ENCODE measurements around the gene ASIP.
"Not testable (repeated sequence)": the region's sequence is repeated elsewhere in the genome, so short reads cannot be mapped to it uniquely, and the experiment has no call there.

Gene ASIP

DNA sequence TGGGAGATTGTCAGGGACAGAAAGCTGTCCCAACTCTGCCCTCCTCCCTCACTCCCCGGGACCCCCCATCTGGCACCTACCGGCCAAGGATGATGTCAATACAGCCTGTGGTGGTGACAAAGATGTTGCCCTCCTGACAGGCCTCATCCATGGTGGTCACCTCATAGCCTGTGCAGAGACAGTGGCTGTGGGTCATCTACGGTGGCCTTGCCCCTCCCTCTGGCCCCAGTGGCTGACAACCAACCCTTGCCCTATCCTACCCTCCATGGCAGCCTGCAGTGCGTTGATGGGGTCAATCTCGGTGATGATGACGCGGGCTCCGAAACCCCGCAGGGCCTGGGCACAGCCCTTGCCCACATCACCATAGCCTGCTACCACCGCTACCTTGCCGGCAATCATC is 49.2 kb downstream of the ASIP start:
- Histone ChIP-seq H3K36me3 (ENCODE audit: control insufficient read depth, insufficient read depth, low read length, severe bottlenecking) (peaks cover 89% of the 10 kb centered on the region), H3K9me3 (ENCODE audit: control insufficient read depth, low read length) (no peaks in the 10 kb centered on the region), H3K4me1 (ENCODE audit: control insufficient read depth, insufficient read depth, low read length) (no peaks in the 10 kb centered on the region), H3K9ac (ENCODE audit: low read length) (no peak overlapping the region), H3K4me3 (ENCODE audit: low read length) (no peak overlapping the region), H3K27me3 (replicated peaks; ENCODE audit: control insufficient read depth, insufficient read depth, low read length) (no peaks in the 10 kb centered on the region)
- DNase-seq (ENCODE audit: low read depth): no peak

DNA sequence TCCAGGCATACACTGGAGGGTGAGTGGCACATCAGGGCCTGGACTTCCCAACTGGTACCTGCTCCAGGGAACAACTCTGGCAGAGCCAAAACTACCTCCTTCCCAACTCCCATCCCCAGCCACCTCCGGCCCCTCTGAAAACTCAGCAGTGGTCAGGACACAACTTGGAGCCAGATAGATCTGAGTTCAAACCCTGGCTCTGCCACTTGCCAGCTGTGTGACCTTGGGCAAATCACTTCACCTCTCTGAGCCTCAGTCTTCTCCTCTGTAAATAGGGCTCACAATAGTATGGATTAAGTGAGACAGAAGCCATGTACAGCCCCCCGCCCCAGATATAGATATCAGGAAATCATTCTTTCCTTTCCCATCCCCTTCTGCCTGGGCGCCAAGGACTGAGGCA is 51.3 kb downstream of the ASIP start:
- Histone ChIP-seq H3K4me1 (ENCODE audit: control insufficient read depth, insufficient read depth, low read length) (no peaks in the 10 kb centered on the region), H3K36me3 (ENCODE audit: control insufficient read depth, insufficient read depth, low read length, severe bottlenecking) (peaks cover 73% of the 10 kb centered on the region), H3K27me3 (replicated peaks; ENCODE audit: control insufficient read depth, insufficient read depth, low read length) (no peaks in the 10 kb centered on the region), H3K4me3 (ENCODE audit: low read length) (no peak overlapping the region), H3K9me3 (ENCODE audit: control insufficient read depth, low read length) (no peaks in the 10 kb centered on the region), H3K9ac (ENCODE audit: low read length) (no peak overlapping the region)
- no peak for DNase-seq (ENCODE audit: low read depth)

DNA sequence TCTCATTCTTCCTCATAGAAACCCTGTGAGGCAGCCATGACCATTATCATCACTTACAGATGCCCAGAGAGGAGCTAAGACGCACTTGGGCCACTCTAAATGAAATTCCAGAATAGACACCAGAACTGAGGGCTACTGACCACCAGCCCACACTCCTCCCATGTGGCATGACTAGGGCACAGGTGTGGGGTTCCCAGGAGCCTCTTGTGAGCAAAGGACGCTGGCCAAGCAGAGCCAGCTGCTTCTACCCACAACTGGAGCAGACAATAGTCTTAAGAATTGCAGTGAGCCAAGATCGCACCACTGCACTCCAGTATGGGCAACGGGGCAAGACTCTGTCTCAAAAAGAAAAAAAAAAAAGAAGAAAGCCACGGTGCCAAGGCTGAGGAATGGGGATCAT is 51.9 kb downstream of the ASIP start:
- no peak overlapping the region for H3K4me3 ChIP-seq (ENCODE audit: low read length)
- peaks cover 67% of the 10 kb centered on the region for H3K36me3 ChIP-seq (ENCODE audit: control insufficient read depth, insufficient read depth, low read length, severe bottlenecking)
- DNase-seq (ENCODE audit: low read depth): no peak
- H3K27me3 ChIP-seq (replicated peaks; ENCODE audit: control insufficient read depth, insufficient read depth, low read length): no peaks in the 10 kb centered on the region
- H3K4me1 ChIP-seq (ENCODE audit: control insufficient read depth, insufficient read depth, low read length): no peaks in the 10 kb centered on the region
- H3K9ac ChIP-seq (ENCODE audit: low read length): no peak overlapping the region
- no peaks in the 10 kb centered on the region for H3K9me3 ChIP-seq (ENCODE audit: control insufficient read depth, low read length)

DNA sequence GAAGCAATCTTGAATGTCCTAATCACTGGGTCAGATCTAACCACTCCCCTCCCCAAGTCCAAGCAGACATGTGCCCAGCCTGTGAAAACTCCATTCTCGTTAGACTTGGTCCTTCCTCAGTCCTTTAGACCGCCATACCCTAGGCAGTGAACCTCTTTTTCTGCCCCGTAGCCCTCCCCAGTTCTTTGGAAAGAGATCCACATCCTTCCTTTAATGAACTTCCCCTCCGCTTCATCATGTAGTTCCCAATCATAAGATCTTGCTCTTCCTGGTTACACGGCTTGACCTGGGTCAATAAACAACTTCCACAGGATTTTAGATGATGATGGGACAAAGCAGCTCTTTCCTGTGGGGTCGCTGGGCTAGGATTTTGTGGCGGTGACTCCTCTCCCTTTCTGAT is 52.4 kb downstream of the ASIP start:
- Histone ChIP-seq H3K9me3 (ENCODE audit: control insufficient read depth, low read length) (no peaks in the 10 kb centered on the region), H3K27me3 (replicated peaks; ENCODE audit: control insufficient read depth, insufficient read depth, low read length) (no peaks in the 10 kb centered on the region), H3K4me3 (ENCODE audit: low read length) (no peak overlapping the region), H3K4me1 (ENCODE audit: control insufficient read depth, insufficient read depth, low read length) (no peaks in the 10 kb centered on the region), H3K36me3 (ENCODE audit: control insufficient read depth, insufficient read depth, low read length, severe bottlenecking) (peaks cover 62% of the 10 kb centered on the region), H3K9ac (ENCODE audit: low read length) (no peak overlapping the region)
- no peak for DNase-seq (ENCODE audit: low read depth)

DNA sequence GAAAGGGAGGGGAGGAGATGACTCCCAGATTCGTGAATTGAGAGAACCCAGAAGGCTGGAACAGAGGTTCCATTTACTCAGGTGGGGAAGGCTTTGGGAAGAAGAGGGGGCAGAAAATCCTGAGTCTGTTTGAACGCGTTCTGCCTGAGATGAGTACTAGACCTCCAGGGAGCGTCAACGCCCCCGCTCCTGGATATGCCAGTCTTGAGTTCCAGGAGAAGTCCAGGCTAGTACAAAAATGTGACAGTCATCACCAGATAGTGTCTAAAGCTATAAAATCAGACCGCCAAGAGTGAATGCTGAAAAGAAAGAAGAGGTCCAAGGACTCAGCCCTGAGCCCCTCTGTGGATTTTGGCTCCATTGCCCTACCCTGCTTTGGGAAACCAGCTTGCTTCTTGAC is 53.3 kb downstream of the ASIP start:
- no peak for DNase-seq (ENCODE audit: low read depth)
- H3K27me3 ChIP-seq (replicated peaks; ENCODE audit: control insufficient read depth, insufficient read depth, low read length): no peaks in the 10 kb centered on the region
- no peaks in the 10 kb centered on the region for H3K9me3 ChIP-seq (ENCODE audit: control insufficient read depth, low read length)
- H3K4me3 ChIP-seq (ENCODE audit: low read length): no peak overlapping the region
- H3K4me1 ChIP-seq (ENCODE audit: control insufficient read depth, insufficient read depth, low read length): no peaks in the 10 kb centered on the region
- H3K36me3 ChIP-seq (ENCODE audit: control insufficient read depth, insufficient read depth, low read length, severe bottlenecking): peaks cover 58% of the 10 kb centered on the region
- no peak overlapping the region for H3K9ac ChIP-seq (ENCODE audit: low read length)

DNA sequence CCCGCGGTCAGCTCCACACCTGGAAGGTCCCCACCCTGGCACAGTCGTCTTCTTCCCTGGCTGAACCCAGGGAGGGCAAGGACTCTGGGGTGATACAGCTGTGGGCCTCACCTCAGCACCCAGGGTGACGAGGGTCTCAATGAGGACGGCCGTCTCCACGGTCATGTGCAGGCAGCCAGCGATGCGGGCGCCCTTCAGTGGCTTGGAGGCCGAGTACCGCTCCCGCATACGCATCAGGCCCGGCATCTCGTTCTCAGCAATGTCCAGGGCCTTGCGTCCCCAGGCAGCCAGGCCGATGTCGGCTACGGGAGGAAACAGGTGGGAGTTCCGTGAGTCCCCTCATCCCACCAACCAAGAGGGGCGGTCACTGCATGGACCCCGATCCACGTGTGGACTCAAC is 54.1 kb downstream of the ASIP start:
- Histone ChIP-seq H3K36me3 (ENCODE audit: control insufficient read depth, insufficient read depth, low read length, severe bottlenecking) (peaks cover 52% of the 10 kb centered on the region), H3K4me3 (ENCODE audit: low read length) (no peak overlapping the region)

DNA sequence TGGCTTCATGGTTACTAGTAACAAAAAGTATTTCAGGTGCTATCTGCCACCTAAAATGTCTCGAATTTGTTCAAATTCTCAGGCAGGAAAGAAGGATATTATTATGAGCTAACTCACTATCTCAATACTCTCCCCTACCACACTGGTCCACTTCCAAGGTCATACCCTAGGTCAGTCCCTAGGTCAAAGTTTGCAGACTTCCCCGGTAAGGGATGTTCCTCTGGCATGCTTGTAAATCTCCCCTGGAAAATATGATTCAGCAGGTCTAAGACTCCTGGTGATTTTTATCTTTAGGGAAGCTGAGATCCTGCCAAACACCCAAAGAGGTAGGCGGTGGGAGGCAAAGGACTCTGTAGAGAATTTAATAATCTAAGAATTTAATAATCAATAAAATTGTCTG is 55.2 kb downstream of the ASIP start:
- no peak for DNase-seq (ENCODE audit: low read depth)
- H3K4me1 ChIP-seq (ENCODE audit: control insufficient read depth, insufficient read depth, low read length): peaks cover 13% of the 10 kb centered on the region
- no peaks in the 10 kb centered on the region for H3K27me3 ChIP-seq (replicated peaks; ENCODE audit: control insufficient read depth, insufficient read depth, low read length)
- no peak overlapping the region for H3K9ac ChIP-seq (ENCODE audit: low read length)
- H3K36me3 ChIP-seq (ENCODE audit: control insufficient read depth, insufficient read depth, low read length, severe bottlenecking): peaks cover 40% of the 10 kb centered on the region
- no peak overlapping the region for H3K4me3 ChIP-seq (ENCODE audit: low read length)
- no peaks in the 10 kb centered on the region for H3K9me3 ChIP-seq (ENCODE audit: control insufficient read depth, low read length)

More for the DNA sequence above, 54.1 kb downstream of the ASIP start:
- Histone ChIP-seq H3K27me3 (replicated peaks; ENCODE audit: control insufficient read depth, insufficient read depth, low read length) (no peaks in the 10 kb centered on the region), H3K4me1 (ENCODE audit: control insufficient read depth, insufficient read depth, low read length) (peaks cover 1% of the 10 kb centered on the region), H3K9ac (ENCODE audit: low read length) (no peak overlapping the region), H3K9me3 (ENCODE audit: control insufficient read depth, low read length) (no peaks in the 10 kb centered on the region)
- DNase-seq (ENCODE audit: low read depth): no peak

DNA sequence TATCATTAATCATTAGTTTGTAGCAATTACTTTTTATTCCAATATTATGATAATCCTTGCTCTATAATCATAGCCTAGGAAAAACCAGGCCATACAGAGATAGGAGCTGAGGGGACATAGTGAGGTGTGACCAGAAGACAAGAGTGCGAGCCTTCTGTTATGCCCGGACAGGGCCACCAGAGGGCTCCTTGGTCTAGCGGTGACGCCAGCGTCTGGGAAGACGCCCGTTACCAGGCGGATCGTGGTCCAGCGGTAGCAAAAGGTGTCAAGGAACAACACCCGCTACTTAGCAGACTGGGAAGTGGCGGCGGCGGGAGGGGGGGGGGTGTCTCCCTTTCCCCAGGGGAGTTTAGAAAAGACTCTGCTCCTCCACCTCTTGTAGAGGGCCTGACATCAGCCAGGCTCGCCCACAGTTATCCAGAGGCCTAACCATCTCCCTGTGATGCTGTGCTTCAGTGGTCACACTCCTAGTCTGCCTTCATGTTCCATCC is 57.1 kb downstream of the ASIP start:
- DNase-seq (ENCODE audit: low read depth); H3K9ac ChIP-seq (ENCODE audit: low read length); H3K27me3 ChIP-seq (replicated peaks; ENCODE audit: control insufficient read depth, insufficient read depth, low read length); H3K4me3 ChIP-seq (ENCODE audit: low read length); H3K9me3 ChIP-seq (ENCODE audit: control insufficient read depth, low read length): not testable (repeated sequence)
- peaks cover 21% of the 10 kb centered on the region for H3K36me3 ChIP-seq (ENCODE audit: control insufficient read depth, insufficient read depth, low read length, severe bottlenecking)
- H3K4me1 ChIP-seq (ENCODE audit: control insufficient read depth, insufficient read depth, low read length): peaks cover 22% of the 10 kb centered on the region

DNA sequence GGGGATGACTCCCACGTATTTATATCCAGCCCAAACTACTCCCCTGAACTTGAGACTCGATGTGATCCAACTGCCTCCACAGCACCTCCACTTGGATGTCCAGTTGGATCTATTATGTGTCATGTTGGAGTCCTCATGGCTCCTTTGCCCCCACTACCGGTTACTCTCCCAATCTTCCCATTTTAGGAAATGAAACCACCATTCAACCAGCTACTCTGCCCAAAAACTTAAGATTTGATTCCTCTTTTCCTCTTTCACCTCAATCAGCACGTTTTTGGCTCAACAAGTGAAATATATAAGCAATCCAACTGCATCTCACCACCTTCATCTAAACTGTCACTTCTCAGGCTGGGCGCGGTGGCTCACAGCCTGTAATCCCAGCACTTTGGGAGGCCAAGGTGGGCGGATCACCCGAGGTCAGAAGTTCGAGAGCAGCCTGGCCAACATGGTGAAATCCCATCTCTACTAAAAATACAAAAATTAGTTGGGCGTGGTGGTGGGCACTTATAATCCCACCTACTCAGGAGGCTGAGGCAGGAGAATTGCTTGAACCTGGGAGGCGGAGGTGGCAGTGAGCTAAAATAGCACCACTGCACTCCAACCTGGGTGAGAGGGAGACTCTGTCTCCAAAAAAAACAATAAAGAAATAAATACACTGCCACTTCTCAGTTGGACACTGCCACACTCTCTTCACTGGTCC is 58.5 kb downstream of the ASIP start:
- Histone ChIP-seq H3K9me3 (ENCODE audit: control insufficient read depth, low read length) (no peaks in the 10 kb centered on the region), H3K36me3 (ENCODE audit: control insufficient read depth, insufficient read depth, low read length, severe bottlenecking) (peaks cover 7% of the 10 kb centered on the region), H3K4me3 (ENCODE audit: low read length) (no peak overlapping the region), H3K4me1 (ENCODE audit: control insufficient read depth, insufficient read depth, low read length) (peaks cover 22% of the 10 kb centered on the region), H3K9ac (ENCODE audit: low read length) (no peak overlapping the region), H3K27me3 (replicated peaks; ENCODE audit: control insufficient read depth, insufficient read depth, low read length) (no peaks in the 10 kb centered on the region)
- DNase-seq (ENCODE audit: low read depth): no peak

DNA sequence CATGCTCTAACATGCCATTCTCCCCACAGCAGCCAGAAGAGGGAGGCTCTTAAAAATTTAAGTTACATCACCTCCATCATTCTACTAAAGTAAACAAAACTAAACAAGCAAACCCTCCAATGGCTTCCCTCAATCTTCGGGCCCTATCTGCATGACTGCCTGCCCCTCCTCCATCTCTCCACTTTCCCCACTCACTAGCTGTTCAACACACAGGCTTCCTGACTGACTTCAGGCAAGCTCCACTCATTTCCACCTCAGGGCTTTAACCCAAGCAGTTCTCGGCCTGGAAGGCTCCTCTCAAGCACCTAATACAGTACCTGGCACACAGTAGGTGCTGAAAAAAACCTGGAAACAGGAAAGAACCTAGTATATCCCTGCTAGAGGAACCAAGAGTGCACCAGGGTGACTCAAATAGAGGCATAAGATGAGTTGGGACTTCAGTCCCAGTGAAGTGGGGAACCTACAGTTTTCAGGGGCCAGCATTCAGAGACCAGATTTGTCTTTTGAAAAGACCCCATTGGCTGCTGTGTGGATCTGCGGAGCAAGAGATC is 59.1 kb downstream of the ASIP start:
- Histone ChIP-seq H3K9ac (ENCODE audit: low read length) (peak overlapping the region; percentile 49), H3K4me3 (ENCODE audit: low read length) (peak overlapping the region; percentile 85), H3K4me1 (ENCODE audit: control insufficient read depth, insufficient read depth, low read length) (peaks cover 22% of the 10 kb centered on the region), H3K9me3 (ENCODE audit: control insufficient read depth, low read length) (no peaks in the 10 kb centered on the region), H3K36me3 (ENCODE audit: control insufficient read depth, insufficient read depth, low read length, severe bottlenecking) (peaks cover 1% of the 10 kb centered on the region), H3K27me3 (replicated peaks; ENCODE audit: control insufficient read depth, insufficient read depth, low read length) (no peaks in the 10 kb centered on the region)
- DNase-seq (ENCODE audit: low read depth): peak; percentile 28

DNA sequence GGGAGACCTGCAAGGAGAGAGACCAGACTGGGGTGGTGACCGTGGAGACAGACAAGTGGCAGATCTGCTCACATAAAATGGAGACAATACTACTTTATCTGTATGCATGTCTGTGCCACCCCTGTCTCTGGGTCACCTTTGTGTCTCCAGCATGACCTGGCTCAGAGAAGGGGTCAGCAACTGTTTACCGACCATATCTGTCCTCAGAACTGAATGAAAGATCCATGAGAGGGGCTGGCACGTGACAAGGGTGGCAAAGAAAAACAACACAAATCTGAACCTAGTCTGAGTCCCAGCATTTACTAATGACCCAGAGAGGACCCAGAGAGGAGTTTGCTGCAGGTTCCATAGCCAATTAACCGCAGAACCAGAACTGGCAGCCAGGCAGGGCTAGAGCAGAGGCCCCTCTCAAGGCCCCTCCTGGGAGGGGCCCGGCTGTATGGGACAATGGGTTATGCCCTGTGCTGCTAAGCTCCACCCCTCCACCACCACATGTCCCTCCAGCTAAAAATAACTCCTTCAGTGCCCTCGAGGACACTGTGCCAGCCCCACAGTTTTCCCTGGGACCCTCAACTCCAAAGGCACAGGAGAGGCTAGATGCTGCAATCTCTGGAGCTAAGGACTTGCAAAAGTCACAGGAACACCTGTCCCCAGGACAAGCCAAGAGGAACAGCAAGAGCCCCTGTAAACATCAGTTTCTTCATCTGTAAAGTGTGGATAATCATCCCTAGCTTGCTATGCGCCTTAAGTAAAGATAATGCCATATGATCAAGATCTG is 59.8 kb downstream of the ASIP start:
- DNase-seq (ENCODE audit: low read depth): peak; percentile 40
- Histone ChIP-seq H3K9me3 (ENCODE audit: control insufficient read depth, low read length) (no peaks in the 10 kb centered on the region), H3K36me3 (ENCODE audit: control insufficient read depth, insufficient read depth, low read length, severe bottlenecking) (no peaks in the 10 kb centered on the region), H3K4me3 (ENCODE audit: low read length) (peak overlapping the region; percentile 85), H3K9ac (ENCODE audit: low read length) (peak overlapping the region; percentile 88), H3K27me3 (replicated peaks; ENCODE audit: control insufficient read depth, insufficient read depth, low read length) (no peaks in the 10 kb centered on the region), H3K4me1 (ENCODE audit: control insufficient read depth, insufficient read depth, low read length) (peaks cover 22% of the 10 kb centered on the region)

All from adipocyte (in vitro differentiated cells).